ENCODE measurements around the gene MAP3K5. TPM values are rescaled to one million over a fixed set of nuclear protein-coding genes. Genes with fewer than 3 reads are reported as not detected.

Gene MAP3K5
- total and polyA plus RNA-seq, 9 of the 15 experiments (the other 6 are each of a cell fraction or from before 2014, with no cell fraction given): 2.2 to 13.0 (median 9.9) TPM

DNA sequence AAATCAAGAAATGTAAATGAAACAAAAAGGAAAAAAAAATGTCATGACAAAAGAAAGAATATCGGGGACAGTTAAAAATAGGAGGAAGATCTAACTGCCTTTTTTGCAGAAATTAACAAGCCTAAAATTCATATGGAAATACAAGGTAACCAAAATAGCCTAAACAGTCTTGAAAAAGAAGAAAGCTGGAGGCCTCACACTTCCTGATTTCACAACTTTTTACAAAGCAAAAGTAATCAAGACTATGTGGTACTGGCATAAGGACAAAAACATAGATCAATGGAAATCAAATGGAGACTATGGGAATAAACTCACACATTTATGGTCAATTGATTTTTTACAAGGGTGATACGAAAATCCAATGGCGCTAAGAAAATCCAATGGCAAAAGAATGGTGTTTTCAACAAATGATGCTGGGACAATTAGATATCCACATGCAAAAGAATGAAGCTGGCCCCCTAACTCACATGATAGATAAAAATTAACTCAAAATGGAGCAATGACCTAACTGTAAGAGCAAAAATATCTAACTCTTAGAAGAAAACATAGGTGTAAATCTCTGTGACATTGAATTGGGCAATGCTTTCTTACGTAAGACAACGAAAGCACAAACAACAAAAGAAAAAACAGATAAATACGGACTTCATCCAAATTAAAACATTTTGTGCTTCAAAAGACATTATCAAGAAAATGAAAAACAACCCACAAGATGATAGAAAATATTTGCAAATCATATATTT is 24.5 kb downstream of the MAP3K5 start (continued):
- TF ChIP-seq MEIS2 (IDR thresholded peaks at IDR 0.05; ENCODE audit: partially characterized antibody) (peak; percentile 61), RBM17 (IDR thresholded peaks at IDR 0.05; ENCODE audit: borderline replicate concordance, low read depth, low read length) (no peak), ZNF79 (CRISPR knock-in tag; IDR thresholded peaks at IDR 0.05; ENCODE audit: low read depth) (no peak)

DNA sequence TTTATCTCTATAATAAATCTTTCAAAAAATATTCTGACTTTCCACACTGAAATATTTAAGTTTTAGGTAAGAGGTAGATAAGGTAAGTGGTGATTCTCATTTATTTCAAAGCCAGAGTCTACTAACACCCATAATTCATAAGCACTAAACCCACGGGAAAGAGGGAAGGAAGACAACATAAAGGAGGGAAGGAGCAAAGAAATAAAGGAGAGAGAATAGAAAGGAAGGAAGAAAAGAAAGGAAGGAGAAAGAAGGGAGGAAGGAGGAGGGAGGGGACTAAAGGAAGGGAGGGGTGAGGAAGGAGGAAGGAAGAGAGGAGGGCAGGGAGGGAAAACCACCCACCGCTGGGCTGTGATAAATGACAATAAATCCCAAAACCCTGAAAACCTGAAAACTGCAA is 25.2 kb downstream of the MAP3K5 start:
- ATAC-seq (no peak), FAIRE-seq (no peak), DNase-seq (ENCODE audit: extremely low read depth in 1 of 4, low spot score in 3 of 4) (no peak)
- CTCF ChIA-PET (ENCODE audit: low intra/inter-chr PET ratio): no interaction called here
- no peaks in the 10 kb centered on the region for H4K20me1 ChIP-seq (replicated peaks; ENCODE audit: control insufficient read depth, insufficient read depth, low read length)
- intact Hi-C loops (cut with micrococcal nuclease): no loop called here
- no peak overlapping the region for H3K9ac ChIP-seq (ENCODE audit: insufficient read depth in 1 of 2, low read depth in 2 of 2, low read length in 2 of 2)
- H3K27me3 ChIP-seq (ENCODE audit: control insufficient read depth in 2 of 2, insufficient read depth in 2 of 2, low read length in 2 of 2): no peaks in the 10 kb centered on the region
- H2AFZ ChIP-seq (ENCODE audit: low read depth, low read length): no peak overlapping the region
- in situ Hi-C loops (cut with MboI): no loop called here
- BruUV-seq (replicated peaks): no TSS peak
- POLR2A ChIA-PET: no interaction called here
- H3K4me2 ChIP-seq (ENCODE audit: insufficient read depth, low read length): no peak overlapping the region
- no peaks in the 10 kb centered on the region for H3K9me1 ChIP-seq (ENCODE audit: control insufficient read depth, insufficient read depth, low read length)
- H3K4me1 ChIP-seq (replicated peaks in 1 of 2; ENCODE audit: control insufficient read depth in 2 of 2, insufficient read depth in 2 of 2, low read length in 2 of 2): peaks cover 0 to 44% of the 10 kb centered on the region in 2 experiments; a peak in 4 of 5 replicates
- H3K27ac ChIP-seq (ENCODE audit: extremely low read depth, low read depth, low read length): peak overlapping the region; percentile 3; the same call in 2 of the 3 replicates
- 4% methylated on average over 2 of the region's 2 CpGs for WGBS (ENCODE audit: insufficient coverage, low coverage, missing lambda C conversion rate)
- no peaks in the 10 kb centered on the region for H3K36me3 ChIP-seq (ENCODE audit: control insufficient read depth, insufficient read depth, low read length)
- no peaks in the 10 kb centered on the region for H3K9me3 ChIP-seq (replicated peaks; ENCODE audit: control insufficient read depth, insufficient read depth, low read depth, low read length)
- H3K79me2 ChIP-seq (ENCODE audit: control insufficient read depth, insufficient read depth, low read length): peaks cover 92% of the 10 kb centered on the region
- no peak overlapping the region for H3K4me3 ChIP-seq
- peak in 1 of 2 experiments; percentile 48; a peak in 1 of 4 replicates for TF ChIP-seq HDAC1 (IDR thresholded peaks at IDR 0.05)
- TF ChIP-seq ARID1B (IDR thresholded peaks at IDR 0.05): peak; percentile 30; the same call in 1 of the 2 replicates
- peak; percentile 56; the same call in 1 of the 2 replicates for TF ChIP-seq LARP7 (IDR thresholded peaks at IDR 0.05)
- 0 out of 2 replicates have a peak, but pooled peaks have one; percentile 16 for TF ChIP-seq EP400 (IDR thresholded peaks at IDR 0.05)
- no peak for TF ChIP-seq HDGF (IDR thresholded peaks at IDR 0.05)
- TF ChIP-seq, protein P1, sequence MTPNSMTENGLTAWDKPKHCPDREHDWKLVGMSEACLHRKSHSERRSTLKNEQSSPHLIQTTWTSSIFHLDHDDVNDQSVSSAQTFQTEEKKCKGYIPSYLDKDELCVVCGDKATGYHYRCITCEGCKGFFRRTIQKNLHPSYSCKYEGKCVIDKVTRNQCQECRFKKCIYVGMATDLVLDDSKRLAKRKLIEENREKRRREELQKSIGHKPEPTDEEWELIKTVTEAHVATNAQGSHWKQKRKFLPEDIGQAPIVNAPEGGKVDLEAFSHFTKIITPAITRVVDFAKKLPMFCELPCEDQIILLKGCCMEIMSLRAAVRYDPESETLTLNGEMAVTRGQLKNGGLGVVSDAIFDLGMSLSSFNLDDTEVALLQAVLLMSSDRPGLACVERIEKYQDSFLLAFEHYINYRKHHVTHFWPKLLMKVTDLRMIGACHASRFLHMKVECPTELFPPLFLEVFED (CRISPR knock-in tag; conservative IDR thresholded peaks at IDR 0.05): 0 out of 2 replicates have a peak, but pooled peaks have one; percentile 15
- no peak for TF ChIP-seq MEIS2 (IDR thresholded peaks at IDR 0.05; ENCODE audit: partially characterized antibody)
- TF ChIP-seq, protein P2, sequence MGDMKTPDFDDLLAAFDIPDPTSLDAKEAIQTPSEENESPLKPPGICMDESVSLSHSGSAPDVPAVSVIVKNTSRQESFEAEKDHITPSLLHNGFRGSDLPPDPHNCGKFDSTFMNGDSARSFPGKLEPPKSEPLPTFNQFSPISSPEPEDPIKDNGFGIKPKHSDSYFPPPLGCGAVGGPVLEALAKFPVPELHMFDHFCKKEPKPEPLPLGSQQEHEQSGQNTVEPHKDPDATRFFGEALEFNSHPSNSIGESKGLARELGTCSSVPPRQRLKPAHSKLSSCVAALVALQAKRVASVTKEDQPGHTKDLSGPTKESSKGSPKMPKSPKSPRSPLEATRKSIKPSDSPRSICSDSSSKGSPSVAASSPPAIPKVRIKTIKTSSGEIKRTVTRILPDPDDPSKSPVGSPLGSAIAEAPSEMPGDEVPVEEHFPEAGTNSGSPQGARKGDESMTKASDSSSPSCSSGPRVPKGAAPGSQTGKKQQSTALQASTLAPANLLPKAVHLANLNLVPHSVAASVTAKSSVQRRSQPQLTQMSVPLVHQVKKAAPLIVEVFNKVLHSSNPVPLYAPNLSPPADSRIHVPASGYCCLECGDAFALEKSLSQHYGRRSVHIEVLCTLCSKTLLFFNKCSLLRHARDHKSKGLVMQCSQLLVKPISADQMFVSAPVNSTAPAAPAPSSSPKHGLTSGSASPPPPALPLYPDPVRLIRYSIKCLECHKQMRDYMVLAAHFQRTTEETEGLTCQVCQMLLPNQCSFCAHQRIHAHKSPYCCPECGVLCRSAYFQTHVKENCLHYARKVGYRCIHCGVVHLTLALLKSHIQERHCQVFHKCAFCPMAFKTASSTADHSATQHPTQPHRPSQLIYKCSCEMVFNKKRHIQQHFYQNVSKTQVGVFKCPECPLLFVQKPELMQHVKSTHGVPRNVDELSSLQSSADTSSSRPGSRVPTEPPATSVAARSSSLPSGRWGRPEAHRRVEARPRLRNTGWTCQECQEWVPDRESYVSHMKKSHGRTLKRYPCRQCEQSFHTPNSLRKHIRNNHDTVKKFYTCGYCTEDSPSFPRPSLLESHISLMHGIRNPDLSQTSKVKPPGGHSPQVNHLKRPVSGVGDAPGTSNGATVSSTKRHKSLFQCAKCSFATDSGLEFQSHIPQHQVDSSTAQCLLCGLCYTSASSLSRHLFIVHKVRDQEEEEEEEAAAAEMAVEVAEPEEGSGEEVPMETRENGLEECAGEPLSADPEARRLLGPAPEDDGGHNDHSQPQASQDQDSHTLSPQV (IDR thresholded peaks at IDR 0.05): no peak
- TF ChIP-seq NCOR1 (IDR thresholded peaks at IDR 0.05): peak; percentile 15; the same call in 1 of the 2 replicates
- TF ChIP-seq ZBTB17 (CRISPR knock-in tag; IDR thresholded peaks at IDR 0.05): no peak
- 0 out of 2 replicates have a peak, but pooled peaks have one; percentile 9 for TF ChIP-seq NFIC (IDR thresholded peaks at IDR 0.05)
- TF ChIP-seq ZFP36 (IDR thresholded peaks at IDR 0.05; ENCODE audit: low read depth, low read length, partially characterized antibody): no peak
- no peak for TF ChIP-seq KAT2B (IDR thresholded peaks at IDR 0.05; ENCODE audit: low read depth, low read length)
- no peak for TF ChIP-seq POLR2B (IDR thresholded peaks at IDR 0.05; ENCODE audit: low read depth, partially characterized antibody)
